ENCODE results near the gene ATP2C2.

- no peak for TF ChIP-seq EZH2 (IDR thresholded peaks at IDR 0.05; ENCODE audit: low read length, unreplicated experiment)
- TF ChIP-seq CTCF (conservative IDR thresholded peaks at IDR 0.05; ENCODE audit: low read depth, low read length), result no peak
These were observed 46.5 kb downstream of the ATP2C2 start for GRCh38 chr16:84414789-84415326.
